OCI-LY1 (cell line): ENCODE measurements around the gene C2orf42.

Experiments
- H2AFZ ChIP-seq: fragments of 200-600 bp; sonication (generic), shearing (Covaris generic); 2 replicates; pipeline ENCODE4 v1.6.0; 2014; ENCODE audit warnings: antibody characterized with exemption, mild to moderate bottlenecking, low read length
- H3F3A ChIP-seq: fragments of 200-600 bp; sonication (generic), shearing (Covaris generic); 2 replicates; pipeline ENCODE4 v1.6.0; 2014; ENCODE audit warnings: mild to moderate bottlenecking, antibody characterized with exemption, low read length, moderate library complexity; ENCODE audit not compliant: insufficient read depth
- H3K27ac ChIP-seq: fragments of 200-600 bp; sonication (generic); 2 replicates; pipeline ENCODE4 v1.5.1; 2014; ENCODE audit warnings: low read length, mixed run types, mild to moderate bottlenecking, low read depth; ENCODE audit not compliant: poor library complexity, severe bottlenecking
- H3K27me3 ChIP-seq: fragments of 200-600 bp; sonication (generic); 2 replicates; pipeline ENCODE4 v1.6.0; 2014; ENCODE audit warnings: antibody characterized with exemption, mild to moderate bottlenecking, low read length, moderate library complexity; ENCODE audit not compliant: insufficient read depth
- H3K36me3 ChIP-seq: fragments of 200-600 bp; sonication (generic); 2 replicates; pipeline ENCODE4 v1.6.1; 2014; ENCODE audit warnings: mild to moderate bottlenecking, antibody characterized with exemption, low read length, moderate library complexity, mixed read lengths; ENCODE audit not compliant: insufficient read depth
- H3K4me1 ChIP-seq: fragments of 200-600 bp; sonication (generic); 2 replicates; pipeline ENCODE4 v1.5.1; 2014; ENCODE audit warnings: mild to moderate bottlenecking, low read length, moderate library complexity; ENCODE audit not compliant: insufficient read depth, severe bottlenecking
- H3K4me2 ChIP-seq: fragments of 200-600 bp; sonication (generic), shearing (Covaris generic); 2 replicates; pipeline ENCODE4 v1.6.1; 2014; ENCODE audit warnings: low read length
- H3K4me3 ChIP-seq: fragments of 200-600 bp; sonication (generic); 2 replicates; pipeline ENCODE4 v1.5.1; 2014; ENCODE audit warnings: low read length, low read depth, mild to moderate bottlenecking, mixed read lengths; ENCODE audit not compliant: poor library complexity, severe bottlenecking
- H3K79me2 ChIP-seq: fragments of 200-600 bp; shearing (Covaris generic); 2 replicates; pipeline ENCODE4 v1.6.1; 2016; ENCODE audit warnings: mixed run types, low read length, mixed read lengths; ENCODE audit not compliant: insufficient read depth
- H3K9ac ChIP-seq: fragments of 200-600 bp; sonication (generic), shearing (Covaris generic); 2 replicates; pipeline ENCODE4 v1.6.1; 2014; ENCODE audit warnings: mild to moderate bottlenecking, low read length, mixed read lengths
- H3K9me2 ChIP-seq: fragments of 200-600 bp; sonication (generic), shearing (Covaris generic); 2 replicates; pipeline ENCODE4 v1.6.1; 2014; ENCODE audit warnings: low read depth, mild to moderate bottlenecking, low read length, mixed read lengths
- H3K9me3 ChIP-seq: fragments of 200-600 bp; shearing (Covaris generic); 2 replicates; pipeline ENCODE4 v1.6.1; 2014; ENCODE audit warnings: low read length, mixed read lengths
- H4K20me1 ChIP-seq: fragments of 200-600 bp; sonication (generic), shearing (Covaris generic); 2 replicates; pipeline ENCODE4 v1.6.0; 2016; ENCODE audit warnings: mild to moderate bottlenecking, low read length; ENCODE audit not compliant: insufficient read depth
- EZH2 ChIP-seq: fragments of 200-600 bp; sonication (generic), shearing (Covaris generic); IDR thresholded peaks from 2 replicates; pipeline ENCODE4 v1.8.0; 2017; ENCODE audit warnings: borderline replicate concordance, mixed run types, mild to moderate bottlenecking, antibody characterized with exemption, low read length, moderate library complexity, mixed read lengths
- TF ChIP-seq, protein P1 (sequence below): fragments of 200-600 bp; sonication (generic), shearing (Covaris generic); IDR thresholded peaks from 2 replicates; pipeline ENCODE4 v1.5.1; 2017; ENCODE audit warnings: mild to moderate bottlenecking, antibody characterized with exemption, low read length, moderate library complexity, mixed read lengths

Gene C2orf42

DNA sequence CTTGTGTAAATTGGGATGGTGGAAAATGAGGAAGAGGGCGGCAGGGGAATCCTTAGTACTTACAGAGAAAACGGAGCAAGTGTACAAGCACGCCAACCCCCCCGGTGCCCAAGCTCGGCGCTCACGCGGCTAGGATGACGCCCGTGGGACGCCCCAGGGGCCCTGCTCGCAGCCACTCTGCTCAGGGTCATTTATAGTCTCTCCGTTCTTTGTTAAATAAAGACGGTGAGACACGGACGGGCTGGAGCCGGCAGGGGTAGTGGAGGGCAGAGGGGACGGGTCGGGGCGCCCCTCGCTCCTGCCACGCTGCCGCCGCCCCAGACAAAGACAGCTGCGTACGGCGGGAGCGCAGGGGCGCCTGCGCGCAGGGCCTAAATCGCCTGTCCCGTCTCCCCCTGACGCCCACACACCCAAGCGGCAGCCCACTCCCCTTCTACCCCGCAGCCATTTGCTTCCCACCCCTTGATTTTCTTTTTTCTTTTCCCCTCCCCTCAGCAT is 65.8 kb downstream of the C2orf42 start:
- no peak overlapping the region for H2AFZ ChIP-seq

DNA sequence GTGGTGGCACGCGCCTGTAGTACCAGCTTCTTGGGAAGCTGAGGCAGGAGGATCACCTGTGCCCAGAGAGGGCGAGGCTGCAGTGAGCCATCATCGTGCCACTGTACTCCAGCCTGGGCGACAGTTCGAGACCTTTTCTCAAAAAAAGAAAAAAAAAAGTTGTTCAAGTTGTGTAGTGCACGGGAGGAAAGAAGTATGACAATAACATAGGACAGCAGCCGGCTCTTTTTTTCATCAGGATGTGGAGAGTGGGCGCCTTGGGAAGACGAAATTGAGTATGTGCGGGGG is 67.0 kb downstream of the C2orf42 start:
- Histone ChIP-seq H3K27me3 (no peaks in the 10 kb centered on the region), H3K36me3 (no peaks in the 10 kb centered on the region), H3K79me2 (no peaks in the 10 kb centered on the region), H2AFZ (no peak overlapping the region), H3K9me3 (no peaks in the 10 kb centered on the region), H3K9ac (peak overlapping the region; percentile 83), H3K9me2 (no peaks in the 10 kb centered on the region), H3K4me1 (peaks cover 96% of the 10 kb centered on the region), H3K27ac (peak overlapping the region; percentile 97), H3K4me3 (peak overlapping the region; percentile 70), H3F3A (peaks cover 18% of the 10 kb centered on the region), H4K20me1 (no peaks in the 10 kb centered on the region), H3K4me2 (peak overlapping the region; percentile 95)
- TF ChIP-seq, protein P1, sequence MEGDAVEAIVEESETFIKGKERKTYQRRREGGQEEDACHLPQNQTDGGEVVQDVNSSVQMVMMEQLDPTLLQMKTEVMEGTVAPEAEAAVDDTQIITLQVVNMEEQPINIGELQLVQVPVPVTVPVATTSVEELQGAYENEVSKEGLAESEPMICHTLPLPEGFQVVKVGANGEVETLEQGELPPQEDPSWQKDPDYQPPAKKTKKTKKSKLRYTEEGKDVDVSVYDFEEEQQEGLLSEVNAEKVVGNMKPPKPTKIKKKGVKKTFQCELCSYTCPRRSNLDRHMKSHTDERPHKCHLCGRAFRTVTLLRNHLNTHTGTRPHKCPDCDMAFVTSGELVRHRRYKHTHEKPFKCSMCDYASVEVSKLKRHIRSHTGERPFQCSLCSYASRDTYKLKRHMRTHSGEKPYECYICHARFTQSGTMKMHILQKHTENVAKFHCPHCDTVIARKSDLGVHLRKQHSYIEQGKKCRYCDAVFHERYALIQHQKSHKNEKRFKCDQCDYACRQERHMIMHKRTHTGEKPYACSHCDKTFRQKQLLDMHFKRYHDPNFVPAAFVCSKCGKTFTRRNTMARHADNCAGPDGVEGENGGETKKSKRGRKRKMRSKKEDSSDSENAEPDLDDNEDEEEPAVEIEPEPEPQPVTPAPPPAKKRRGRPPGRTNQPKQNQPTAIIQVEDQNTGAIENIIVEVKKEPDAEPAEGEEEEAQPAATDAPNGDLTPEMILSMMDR: no peak
- no peak for TF ChIP-seq EZH2

More for the DNA sequence above, 65.8 kb downstream of the C2orf42 start:
- Histone ChIP-seq H3K27me3 (no peaks in the 10 kb centered on the region), H3K4me1 (peaks cover 87% of the 10 kb centered on the region), H4K20me1 (no peaks in the 10 kb centered on the region), H3K4me3 (peak overlapping the region; percentile 70), H3K9me3 (no peaks in the 10 kb centered on the region), H3K4me2 (peak overlapping the region; percentile 95), H3K36me3 (no peaks in the 10 kb centered on the region), H3F3A (peaks cover 18% of the 10 kb centered on the region), H3K27ac (peak overlapping the region; percentile 97), H3K9me2 (no peaks in the 10 kb centered on the region), H3K9ac (peak overlapping the region; percentile 83), H3K79me2 (no peaks in the 10 kb centered on the region)
- TF ChIP-seq EZH2: no peak
- TF ChIP-seq, protein P1: no peak

DNA sequence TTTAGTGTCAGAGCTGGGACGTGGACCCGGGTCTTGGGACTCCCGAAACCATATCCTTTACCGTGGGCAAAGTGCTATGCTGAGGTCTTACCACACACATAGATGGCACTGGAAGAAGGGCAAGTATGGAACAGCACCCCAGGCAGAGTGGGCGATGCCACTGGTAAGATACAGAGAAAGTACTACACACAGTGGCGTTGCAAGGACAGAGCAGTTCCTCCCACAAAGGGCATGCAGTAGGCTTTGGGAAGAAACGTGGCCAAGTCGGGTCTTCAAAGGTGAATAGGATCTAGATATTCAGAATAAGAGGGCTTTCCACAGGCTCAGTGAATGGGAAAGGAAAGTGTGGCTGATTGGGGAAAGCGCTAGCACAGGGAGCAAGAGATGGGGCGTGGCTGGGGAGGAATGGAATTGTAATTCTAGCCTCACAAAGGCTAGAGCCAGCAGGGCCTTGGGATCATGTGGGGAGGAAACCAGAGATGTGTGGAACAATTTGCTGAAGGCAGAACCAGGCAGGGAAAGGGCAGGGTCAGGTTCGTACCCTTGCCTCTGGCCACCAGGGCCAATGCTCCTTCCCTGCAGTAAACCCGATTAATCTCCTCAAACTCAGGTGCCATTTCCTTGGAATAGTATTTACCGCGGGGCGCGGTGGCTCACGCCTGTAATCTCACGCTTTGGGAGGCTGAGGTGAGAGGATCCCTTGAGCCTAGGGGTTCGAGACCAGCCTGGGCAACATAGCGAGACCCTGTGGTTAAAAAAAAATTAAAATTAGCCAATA is 67.6 kb downstream of the C2orf42 start:
- H3K9me2 ChIP-seq: no peaks in the 10 kb centered on the region
- no peaks in the 10 kb centered on the region for H3K27me3 ChIP-seq
- H3K27ac ChIP-seq: peak overlapping the region; percentile 97
- no peaks in the 10 kb centered on the region for H3K9me3 ChIP-seq
- H3F3A ChIP-seq: peaks cover 18% of the 10 kb centered on the region
- H3K36me3 ChIP-seq: no peaks in the 10 kb centered on the region
- H3K9ac ChIP-seq: peak overlapping the region; percentile 83; the same call in 1 of the 2 replicates
- H3K4me2 ChIP-seq: peak overlapping the region; percentile 95
- no peaks in the 10 kb centered on the region for H3K79me2 ChIP-seq
- no peaks in the 10 kb centered on the region for H4K20me1 ChIP-seq
- peak overlapping the region; percentile 70 for H3K4me3 ChIP-seq
- no peak overlapping the region for H2AFZ ChIP-seq
- peaks cover 98% of the 10 kb centered on the region for H3K4me1 ChIP-seq
- no peak for TF ChIP-seq EZH2
- TF ChIP-seq, protein P1: no peak
